ENCODE measurements around the gene ARHGEF40. TPM values are rescaled to one million over a fixed set of nuclear protein-coding genes. Genes with fewer than 3 reads are reported as not detected.

The ARHGEF40 gene
- total and polyA plus RNA-seq, 2 donors (not counting 1 experiment from before 2014, with no cell fraction given): 1.0 to 1.7 TPM

DNA sequence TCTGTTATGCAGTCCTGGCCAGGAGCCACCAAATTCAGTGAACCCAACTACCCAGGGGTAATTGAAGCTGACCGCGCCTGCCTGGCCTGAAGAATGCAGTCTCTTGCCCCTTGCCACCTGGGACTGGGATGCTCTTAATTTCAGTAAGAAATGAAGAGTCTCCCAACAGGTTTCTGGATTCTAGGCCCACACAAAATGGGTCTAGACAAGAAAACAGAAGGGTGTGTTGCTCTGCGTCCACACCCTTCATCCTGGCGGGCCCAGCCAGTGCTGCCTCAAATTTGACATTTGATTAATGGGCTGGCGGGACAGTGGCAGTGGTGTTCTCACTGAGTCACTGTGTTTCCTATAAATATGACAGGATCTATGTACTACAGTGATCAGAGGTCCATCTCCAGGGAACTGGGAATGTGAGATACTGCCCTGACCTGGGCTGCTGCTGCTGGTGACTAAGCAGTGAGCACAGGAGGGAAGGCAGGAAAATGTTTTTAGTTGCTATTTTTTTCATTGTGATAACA is 37.2 kb downstream of the ARHGEF40 start:
- ChIA-PET POLR2A (no interaction called here), CTCF (interaction anchor here (0.6 to 11.8 kb wide), 7 partner anchors 13 to 277 kb away, joined by 3 to 348 read pairs (median 133); partner anchors contain the start of gene ARHGEF40)
- Mint-ChIP-seq H3K9me3 (ENCODE audit: insufficient read depth) (no peaks in the 10 kb centered on the region), H3K27me3 (peaks cover 3% of the 10 kb centered on the region), H3K27ac (no peak overlapping the region), H3K4me3 (no peak overlapping the region), H3K4me1 (peaks cover 12% of the 10 kb centered on the region)
- Histone ChIP-seq H3K9me3 (ENCODE audit: control extremely low read depth in 1 of 3, control insufficient read depth in 2 of 3, insufficient read depth in 1 of 3, low read length in 2 of 3) (no peaks in the 10 kb centered on the region), H3K9ac (ENCODE audit: low read length) (no peak overlapping the region), H3K4me1 (ENCODE audit: control insufficient read depth in 2 of 2, insufficient read depth in 2 of 2, low read length in 2 of 2) (peaks cover 12 to 20% of the 10 kb centered on the region in 2 donors), H3K4me3 (ENCODE audit: control extremely low read depth in 1 of 5, extremely low read depth in 1 of 5, insufficient read depth in 1 of 5, low read depth in 2 of 5, low read length in 4 of 5) (no peak overlapping the region), H2AFZ (ENCODE audit: insufficient read depth, low read depth, low read length, poor library complexity, severe bottlenecking) (no peak overlapping the region), H3K27ac (ENCODE audit: low read length in 2 of 2) (no peak overlapping the region), H3K27me3 (replicated peaks in 1 of 4; ENCODE audit: control extremely low read depth in 1 of 4, control insufficient read depth in 3 of 4, insufficient read depth in 4 of 4, low read length in 3 of 4) (no peaks in the 10 kb centered on the region), H3K36me3 (replicated peaks in 1 of 2; ENCODE audit: control extremely low read depth in 1 of 2, control insufficient read depth in 1 of 2, extremely low read depth in 1 of 2, insufficient read depth in 2 of 2, low read length in 1 of 2) (no peaks in the 10 kb centered on the region), H3K79me2 (ENCODE audit: control insufficient read depth, insufficient read depth, low read length) (no peaks in the 10 kb centered on the region), H4K20me1 (ENCODE audit: control insufficient read depth, insufficient read depth, low read length, poor library complexity, severe bottlenecking) (no peaks in the 10 kb centered on the region), H3K4me2 (replicated peaks; ENCODE audit: low read depth, low read length, poor library complexity, severe bottlenecking) (no peak overlapping the region)
- intact Hi-C loops (cut with micrococcal nuclease): loop anchor here (10.0 kb wide), 1 partner anchor 493 kb away; no protein-coding TSS in a partner anchor
- ATAC-seq (ENCODE audit: low read depth): no peak
- no peak for DNase-seq
- WGBS (ENCODE audit: insufficient coverage): 92% methylated on average over 4 of the region's 5 CpGs
- no peak for TF ChIP-seq EZH2 (IDR thresholded peaks at IDR 0.05; ENCODE audit: borderline replicate concordance, insufficient read depth, low read depth, low read length, poor library complexity, severe bottlenecking)
- TF ChIP-seq, protein P1, sequence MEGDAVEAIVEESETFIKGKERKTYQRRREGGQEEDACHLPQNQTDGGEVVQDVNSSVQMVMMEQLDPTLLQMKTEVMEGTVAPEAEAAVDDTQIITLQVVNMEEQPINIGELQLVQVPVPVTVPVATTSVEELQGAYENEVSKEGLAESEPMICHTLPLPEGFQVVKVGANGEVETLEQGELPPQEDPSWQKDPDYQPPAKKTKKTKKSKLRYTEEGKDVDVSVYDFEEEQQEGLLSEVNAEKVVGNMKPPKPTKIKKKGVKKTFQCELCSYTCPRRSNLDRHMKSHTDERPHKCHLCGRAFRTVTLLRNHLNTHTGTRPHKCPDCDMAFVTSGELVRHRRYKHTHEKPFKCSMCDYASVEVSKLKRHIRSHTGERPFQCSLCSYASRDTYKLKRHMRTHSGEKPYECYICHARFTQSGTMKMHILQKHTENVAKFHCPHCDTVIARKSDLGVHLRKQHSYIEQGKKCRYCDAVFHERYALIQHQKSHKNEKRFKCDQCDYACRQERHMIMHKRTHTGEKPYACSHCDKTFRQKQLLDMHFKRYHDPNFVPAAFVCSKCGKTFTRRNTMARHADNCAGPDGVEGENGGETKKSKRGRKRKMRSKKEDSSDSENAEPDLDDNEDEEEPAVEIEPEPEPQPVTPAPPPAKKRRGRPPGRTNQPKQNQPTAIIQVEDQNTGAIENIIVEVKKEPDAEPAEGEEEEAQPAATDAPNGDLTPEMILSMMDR (IDR thresholded peaks at IDR 0.05): no peak

DNA sequence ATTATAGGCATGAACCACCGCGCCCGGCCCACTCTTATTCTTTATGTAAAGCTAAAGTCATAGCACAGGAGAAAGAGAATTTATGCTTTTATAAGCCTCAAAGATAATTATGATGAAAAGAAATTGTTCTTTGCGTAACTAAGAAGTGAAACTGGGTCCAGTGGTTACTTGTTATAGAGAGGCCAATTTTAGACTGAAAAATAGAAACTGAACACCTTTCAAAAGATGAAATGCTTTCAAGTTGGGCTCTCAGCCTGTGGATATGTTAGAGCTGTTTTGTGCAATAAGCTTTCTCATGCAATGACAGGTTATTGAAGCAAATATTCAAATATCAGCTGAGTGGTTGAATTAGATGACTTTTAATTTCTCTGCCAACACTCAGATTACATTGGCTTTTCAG is 38.7 kb downstream of the ARHGEF40 start:
- Histone ChIP-seq H3K79me2 (ENCODE audit: control insufficient read depth, insufficient read depth, low read length) (no peaks in the 10 kb centered on the region), H3K9ac (ENCODE audit: low read length) (no peak overlapping the region), H3K36me3 (replicated peaks in 1 of 2; ENCODE audit: control extremely low read depth in 1 of 2, control insufficient read depth in 1 of 2, extremely low read depth in 1 of 2, insufficient read depth in 2 of 2, low read length in 1 of 2) (no peaks in the 10 kb centered on the region), H3K4me1 (ENCODE audit: control insufficient read depth in 2 of 2, insufficient read depth in 2 of 2, low read length in 2 of 2) (peaks cover 7 to 12% of the 10 kb centered on the region in 2 donors), H3K4me2 (replicated peaks; ENCODE audit: low read depth, low read length, poor library complexity, severe bottlenecking) (no peak overlapping the region), H2AFZ (ENCODE audit: insufficient read depth, low read depth, low read length, poor library complexity, severe bottlenecking) (no peak overlapping the region), H4K20me1 (ENCODE audit: control insufficient read depth, insufficient read depth, low read length, poor library complexity, severe bottlenecking) (no peaks in the 10 kb centered on the region), H3K9me3 (ENCODE audit: control extremely low read depth in 1 of 3, control insufficient read depth in 2 of 3, insufficient read depth in 1 of 3, low read length in 2 of 3) (no peaks in the 10 kb centered on the region), H3K4me3 (ENCODE audit: control extremely low read depth in 1 of 5, extremely low read depth in 1 of 5, insufficient read depth in 1 of 5, low read depth in 2 of 5, low read length in 4 of 5) (no peak overlapping the region), H3K27me3 (replicated peaks in 1 of 4; ENCODE audit: control extremely low read depth in 1 of 4, control insufficient read depth in 3 of 4, insufficient read depth in 4 of 4, low read length in 3 of 4) (no peaks in the 10 kb centered on the region), H3K27ac (ENCODE audit: low read length in 2 of 2) (no peak overlapping the region)
- Mint-ChIP-seq H3K27me3 (no peaks in the 10 kb centered on the region), H3K9me3 (ENCODE audit: insufficient read depth) (no peaks in the 10 kb centered on the region), H3K4me3 (no peak overlapping the region), H3K4me1 (peaks cover 8% of the 10 kb centered on the region), H3K27ac (no peak overlapping the region)
- WGBS (ENCODE audit: insufficient coverage): 57% methylated on average over 1 of the region's 4 CpGs
- ATAC-seq (ENCODE audit: low read depth) (no peak), DNase-seq (no peak)
- ChIA-PET POLR2A (no interaction called here), CTCF (interaction anchor here (0.8 to 11.8 kb wide), 8 partner anchors 15 to 105 kb away, joined by 3 to 348 read pairs (median 7); partner anchors contain the start of gene ARHGEF40)
- TF ChIP-seq EZH2 (IDR thresholded peaks at IDR 0.05; ENCODE audit: borderline replicate concordance, insufficient read depth, low read depth, low read length, poor library complexity, severe bottlenecking): no peak
- TF ChIP-seq, protein P1 (IDR thresholded peaks at IDR 0.05): no peak
- intact Hi-C loops (cut with micrococcal nuclease): loop anchor here (10.0 kb wide), 1 partner anchor 494 kb away; no protein-coding TSS in a partner anchor

Data from B cell (primary cell).